K562 (cell line): ENCODE measurements around the gene VAMP8. TPM values are rescaled to one million over a fixed set of nuclear protein-coding genes. Genes with fewer than 3 reads are reported as not detected.

Experiments
- ARID4B ChIP-seq: sonication (generic); formaldehyde crosslinking; IDR thresholded peaks from 2 replicates; pipeline ENCODE4 v1.8.0; 2022; ENCODE audit warnings: mild to moderate bottlenecking, missing genetic modification reagents
- ELF4 ChIP-seq: fragments of 450-650 bp; formaldehyde crosslinking; IDR thresholded peaks from 2 replicates; pipeline ENCODE4 v1.4.0; 2022; ENCODE audit warnings: missing genetic modification characterization
- EZH2 ChIP-seq: IDR thresholded peaks from 2 replicates; pipeline ENCODE4 v1.6.1; 2012; ENCODE audit warnings: low read depth, mild to moderate bottlenecking, inconsistent platforms, low read length, borderline replicate concordance
- FOXK2 ChIP-seq, 2 experiments: fragments of 450-650 bp; IDR thresholded peaks in 1 of 2; conservative IDR thresholded peaks in 1 of 2; 2 replicates each; pipeline ENCODE4 v1.6.1; 2016; ENCODE audit warnings: low read depth in 2 of 2, mild to moderate bottlenecking in 1 of 2
- MED1 ChIP-seq: sonication (generic); formaldehyde crosslinking; IDR thresholded peaks from 2 replicates; pipeline ENCODE4 v1.8.1; 2023; ENCODE audit warnings: missing genetic modification reagents, borderline replicate concordance
- NFE2 ChIP-seq: IDR thresholded peaks from 2 replicates; pipeline ENCODE4 v1.6.1; 2014; ENCODE audit warnings: antibody characterized with exemption, low read depth
- PATZ1 ChIP-seq: fragments of 250-450 bp; sonication (Bioruptor Pico); IDR thresholded peaks from 2 replicates; pipeline ENCODE4 v1.5.0; 2020; ENCODE audit warnings: mild to moderate bottlenecking, borderline replicate concordance
- SLC30A9 ChIP-seq: fragments of 250-450 bp; sonication (Bioruptor Pico); IDR thresholded peaks from 2 replicates; pipeline ENCODE4 v1.8.0; 2022; ENCODE audit warnings: mild to moderate bottlenecking, moderate library complexity
- USF2 ChIP-seq: sonication (generic); formaldehyde crosslinking; IDR thresholded peaks from 2 replicates; pipeline ENCODE4 v1.5.0; 2020; ENCODE audit warnings: missing genetic modification reagents
- ZBTB40 ChIP-seq, 2 experiments: fragments of 450-650 bp in 1 of 2; sonication (generic) in 1 of 2; formaldehyde crosslinking in 1 of 2; IDR thresholded peaks; 2 replicates each; pipeline versions ENCODE4 v1.7.1 to v1.9.0; 2016 to 2022; ENCODE audit warnings: inconsistent platforms in 1 of 2, mild to moderate bottlenecking in 1 of 2, missing genetic modification reagents in 1 of 2
- polyA plus RNA-seq, 8 experiments: library from polyadenylated mRNA; depleted of rRNA in 4 of 8; stranded (reverse) in 5 of 8; unstranded in 3 of 8; fragments of >200 nt; fragmentation: Nextera tagmentation in 2 of 8; fragmentation: Illumina TruSeq in 1 of 8; extraction: Ambion mirVana in 2 of 8; extraction: Trizol in 1 of 8; gene quantifications; 2 replicates each; pipeline versions ENCODE4 v1.2.1 to v1.2.3, GENCODE V29; 2011 to 2014; ENCODE audit warnings: inconsistent platforms in 1 of 8, missing spikeins in 1 of 8
- total RNA-seq, 7 experiments: library from RNA; depleted of rRNA in 6 of 7; stranded (reverse); fragments of >200 nt in 6 of 7; fragmentation: Illumina TruSeq in 2 of 7; extraction: Trizol in 2 of 7; gene quantifications; 2 replicates each; pipeline versions ENCODE4 v1.2.1 to v1.2.3, GENCODE V29; 2011 to 2021; ENCODE audit warnings: low replicate concordance in 1 of 7

Gene VAMP8
- total and polyA plus RNA-seq, 9 of the 15 experiments (the other 6 are each of a cell fraction or from before 2014, with no cell fraction given), result 107 to 571 (median 248) TPM

- no peak for TF ChIP-seq ZBTB40 (IDR thresholded peaks at IDR 0.05)
- TF ChIP-seq ZBTB40 (CRISPR knock-in tag; IDR thresholded peaks at IDR 0.05), result no peak
- no peak for TF ChIP-seq ELF4 (CRISPR knock-in tag)
- no peak for TF ChIP-seq ARID4B (CRISPR knock-in tag)
- no peak for TF ChIP-seq USF2 (CRISPR knock-in tag)
- no peak for TF ChIP-seq FOXK2 (conservative IDR thresholded peaks at IDR 0.05 in 1 of 2, IDR thresholded peaks at IDR 0.05 in 1 of 2; ENCODE audit: low read depth in 2 of 2)
- TF ChIP-seq MED1 (CRISPR knock-in tag), result no peak
- no peak for TF ChIP-seq PATZ1 (CRISPR knock-in tag)
- no peak for TF ChIP-seq SLC30A9
- no peak for TF ChIP-seq EZH2
- TF ChIP-seq NFE2, result no peak
Observed at GRCh38 chr2:85528355-85528754, 49.0 kb upstream of the VAMP8 start (continued).
